HG02970 (cell line): ENCODE data around the gene KLHL5.
"Not testable (repeated sequence)": the region's sequence is repeated elsewhere in the genome, so short reads cannot be mapped to it uniquely, and the experiment has no call there.

Experiments used
- ATAC-seq: cut with Tn5 transposase; IDR thresholded peaks from one replicate; pipeline ENCODE4 v1.9.1; 2021; ENCODE audit warnings: mild to moderate bottlenecking, moderate library complexity, moderate number of reproducible peaks; ENCODE audit not compliant: unreplicated experiment, low FRiP score

KLHL5 gene

DNA sequence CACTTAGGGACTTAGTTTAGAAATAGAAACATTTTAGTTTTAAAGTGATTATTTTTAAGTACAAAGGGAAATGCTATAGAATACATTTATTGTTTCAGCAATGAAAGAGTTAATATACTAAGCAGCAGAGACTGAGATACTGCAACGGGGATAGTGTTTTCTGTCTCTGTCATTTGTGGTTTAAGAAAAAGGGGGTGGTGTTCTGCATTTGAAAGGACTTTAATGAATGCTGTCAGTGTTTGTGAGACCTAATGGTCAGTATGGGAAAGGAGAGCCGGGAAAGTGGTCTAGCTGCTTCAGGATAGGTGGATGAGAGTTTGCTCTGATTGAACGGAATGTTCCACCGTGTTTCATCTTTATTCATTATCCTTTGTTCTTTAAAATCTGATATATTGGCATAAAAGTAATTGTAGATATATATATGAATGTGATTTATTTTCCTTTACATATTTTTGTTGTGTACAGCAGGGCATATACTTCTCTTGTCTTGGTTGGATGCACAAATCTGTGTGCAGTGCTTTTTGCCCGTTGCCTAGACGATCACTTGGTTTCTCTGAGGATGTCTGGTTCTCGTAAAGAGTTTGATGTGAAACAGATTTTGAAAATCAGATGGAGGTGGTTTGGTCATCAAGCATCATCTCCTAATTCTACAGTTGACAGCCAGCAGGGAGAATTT, at the start of gene KLHL5:
KLHL5 (plus strand) TSS at position 139 of the 676 bp plus-strand sequence; CDS start at position 560, 421 bp downstream.
- ATAC-seq = no peak

GRCh38 chr4:39014028-39014427, 48.0 kb upstream of the KLHL5 start:
- no peak for ATAC-seq

GRCh38 chr4:39020130-39020529, 41.9 kb upstream of the KLHL5 start:
- no peak for ATAC-seq

DNA sequence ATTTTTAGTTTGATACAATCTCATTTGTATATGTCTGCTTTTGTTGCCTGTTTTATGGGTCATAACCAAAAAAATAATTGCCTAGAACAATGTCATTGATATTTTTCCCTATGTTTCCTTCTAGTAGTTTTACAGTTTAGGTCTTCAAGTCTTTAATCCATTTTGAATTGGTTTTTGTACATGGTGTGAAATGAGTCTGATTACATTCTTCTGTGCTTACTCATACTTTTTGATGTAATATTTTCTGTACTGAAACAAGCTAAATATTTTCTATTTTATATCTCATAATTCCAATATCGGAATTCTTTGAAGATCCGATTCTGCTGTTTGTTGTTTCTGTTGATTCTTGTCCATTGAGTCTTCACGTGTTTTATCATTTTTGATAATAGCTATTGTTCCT, 40.4 kb upstream of the KLHL5 start:
- ATAC-seq = no peak

DNA sequence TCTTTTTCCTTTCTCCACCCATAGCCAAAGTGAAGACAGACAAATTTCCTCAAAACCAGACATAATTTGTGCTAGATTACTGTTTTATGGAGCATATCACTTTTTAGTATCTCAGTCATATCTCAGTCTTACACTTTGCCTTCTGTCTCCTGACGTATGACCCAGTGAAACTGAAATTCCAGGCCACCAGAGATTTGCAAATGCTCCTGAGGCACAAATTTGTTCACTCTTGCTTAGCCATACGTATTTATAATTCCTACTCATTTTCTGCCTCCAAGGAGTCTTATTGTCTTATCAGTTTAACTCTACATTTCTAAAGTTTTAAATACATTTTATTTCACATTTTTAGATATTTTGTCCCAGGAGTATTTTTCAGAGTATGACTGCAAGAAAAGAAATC, 39.8 kb upstream of the KLHL5 start:
- no peak for ATAC-seq

GRCh38 chr4:39023059-39023458, 39.0 kb upstream of the KLHL5 start:
- no peak for ATAC-seq

DNA sequence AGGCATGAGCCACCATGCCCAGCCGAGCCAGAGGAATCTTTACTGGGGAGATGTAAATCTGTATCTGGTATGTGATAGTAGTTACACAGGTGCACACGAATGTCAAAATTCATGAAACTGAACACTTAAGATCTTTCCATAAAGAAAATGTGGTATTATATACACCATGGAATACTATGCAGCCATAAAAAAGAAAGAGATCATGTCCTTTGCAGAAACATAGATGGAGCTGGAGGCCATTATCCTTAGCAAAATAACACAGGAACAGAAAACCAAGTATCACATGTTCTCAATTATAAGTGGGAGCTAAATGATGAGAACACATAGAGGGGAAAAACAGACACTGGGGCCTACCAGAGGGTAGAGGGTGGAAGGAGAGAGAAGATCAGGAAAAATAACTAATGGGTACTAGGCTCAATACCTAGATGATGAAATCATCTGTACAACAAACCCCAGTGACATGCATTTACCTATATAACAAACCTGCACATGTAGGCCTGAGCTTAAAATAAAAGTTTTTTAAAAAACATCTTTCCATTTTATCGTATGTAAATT, 37.6 kb upstream of the KLHL5 start:
- no peak for ATAC-seq

DNA sequence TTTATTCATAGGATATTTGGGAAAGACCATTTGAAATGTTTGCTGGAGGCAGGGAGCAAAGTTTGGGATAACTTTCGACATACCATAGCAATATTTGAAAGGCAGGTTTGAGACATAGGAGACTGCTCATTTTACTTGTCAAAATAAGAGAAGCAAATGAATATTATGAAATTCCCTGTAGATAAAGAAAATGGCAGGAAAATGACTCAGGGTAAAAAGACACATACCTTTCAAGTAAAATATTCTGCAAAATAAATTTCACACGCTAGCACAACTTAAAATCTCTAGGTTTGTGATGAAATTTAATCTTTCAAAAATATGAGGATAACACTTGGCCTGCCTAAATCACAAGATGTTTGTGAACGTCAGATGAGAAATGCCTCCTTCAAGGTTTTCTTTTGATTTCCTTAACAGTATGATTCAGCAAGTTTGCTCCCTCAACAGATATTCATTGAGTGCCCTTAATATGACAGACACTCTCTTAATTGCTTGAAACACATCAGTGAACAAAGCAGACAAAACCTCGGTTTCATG, 36.4 kb upstream of the KLHL5 start:
- ATAC-seq = no peak

DNA sequence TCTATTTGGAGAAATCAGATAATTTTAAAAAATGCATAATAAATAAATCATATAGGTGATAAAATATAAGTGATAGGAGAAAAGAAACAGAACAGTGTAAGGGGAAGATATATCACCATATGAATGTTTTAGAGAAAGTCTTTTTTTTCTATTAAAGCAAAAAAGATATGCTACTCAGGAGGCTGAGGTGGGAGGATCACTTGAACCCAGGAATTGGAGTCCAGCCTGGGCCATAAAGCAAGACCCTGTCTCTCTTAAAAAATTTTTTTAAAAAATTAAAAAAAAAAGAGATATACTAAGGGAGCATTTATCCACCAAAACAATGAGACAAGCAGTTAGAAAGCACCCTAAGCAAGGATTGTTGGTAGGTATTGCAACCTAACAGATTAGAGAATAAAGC, 35.9 kb upstream of the KLHL5 start:
- no peak for ATAC-seq

DNA sequence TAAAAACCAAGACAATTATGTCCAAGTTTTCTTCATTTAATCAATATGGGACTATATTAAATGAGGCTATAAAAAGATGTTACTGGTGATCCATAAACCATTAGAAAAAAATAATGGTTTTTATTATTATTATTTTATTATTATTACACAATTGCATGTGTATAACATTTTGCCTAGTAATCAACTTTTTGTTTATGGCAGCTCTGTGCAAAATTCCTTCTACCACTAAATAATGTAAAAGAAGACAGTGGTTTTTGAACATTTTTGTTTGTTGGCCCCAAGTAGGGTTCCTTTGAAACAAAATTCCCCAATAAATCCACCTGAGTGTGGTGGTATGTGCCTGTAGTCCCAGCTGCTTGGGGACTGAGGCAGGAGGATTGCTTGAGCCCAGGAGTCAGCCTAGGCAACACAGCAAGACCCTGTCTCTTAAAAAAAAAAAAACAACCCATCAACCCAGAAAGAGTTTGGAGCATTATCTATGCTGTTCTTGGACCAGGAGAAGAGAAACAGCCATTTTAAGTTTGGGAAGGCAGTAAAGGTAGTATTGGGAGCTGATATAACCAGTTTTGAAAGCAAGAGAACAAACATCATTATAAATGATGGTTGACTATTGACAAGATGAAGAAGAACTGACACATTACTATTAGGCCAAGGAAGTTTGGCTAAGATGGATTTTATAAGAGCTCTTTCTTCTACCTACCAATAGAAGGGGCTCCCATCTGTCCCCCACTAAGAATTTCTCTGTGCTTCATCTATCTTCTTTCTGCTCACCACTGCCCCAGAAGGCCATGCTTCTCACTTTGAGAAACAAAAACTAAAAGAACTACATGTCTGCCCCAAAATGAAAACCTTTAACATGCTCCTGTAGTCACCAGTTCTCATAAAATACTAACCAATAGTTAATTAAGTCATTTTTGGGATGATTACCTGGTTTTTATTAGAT, 32.0 kb upstream of the KLHL5 start:
- ATAC-seq = no peak

DNA sequence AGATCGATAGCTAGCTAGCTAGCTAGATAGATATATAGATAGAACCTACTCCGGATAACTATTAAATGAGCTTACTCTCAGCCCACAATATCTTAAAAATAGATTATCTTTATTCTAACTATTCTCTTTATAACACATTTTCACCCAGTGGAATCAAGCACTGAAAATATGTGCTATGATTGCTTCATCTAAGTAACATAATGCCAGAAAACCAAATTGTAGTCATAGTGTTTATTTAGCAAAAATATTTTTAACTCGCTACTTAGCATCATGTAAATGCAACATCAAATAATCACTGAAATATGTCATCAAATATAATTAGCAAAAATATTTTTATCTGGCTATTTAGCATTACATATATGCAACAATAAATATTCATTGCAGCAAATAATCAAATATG, 31.3 kb upstream of the KLHL5 start:
- no peak for ATAC-seq

- ATAC-seq = not testable (repeated sequence)
Observed at GRCh38 chr4:39031590-39032020, 30.4 kb upstream of the KLHL5 start.

GRCh38 chr4:39032218-39033085, 29.6 kb upstream of the KLHL5 start, which contains the start of gene TMEM156:
TSS of gene TMEM156 (minus strand) at chr4:39032409. CDS start at chr4:39032313, 96 bp downstream.
- ATAC-seq = peak; percentile 50

GRCh38 chr4:39036172-39036571, 25.9 kb upstream of the KLHL5 start:
- no peak for ATAC-seq

- ATAC-seq = no peak
Observed at GRCh38 chr4:39037491-39037825, 24.6 kb upstream of the KLHL5 start.

GRCh38 chr4:39037941-39038340, 24.1 kb upstream of the KLHL5 start:
- ATAC-seq = no peak

GRCh38 chr4:39039108-39039507, 22.9 kb upstream of the KLHL5 start:
- ATAC-seq = no peak

DNA sequence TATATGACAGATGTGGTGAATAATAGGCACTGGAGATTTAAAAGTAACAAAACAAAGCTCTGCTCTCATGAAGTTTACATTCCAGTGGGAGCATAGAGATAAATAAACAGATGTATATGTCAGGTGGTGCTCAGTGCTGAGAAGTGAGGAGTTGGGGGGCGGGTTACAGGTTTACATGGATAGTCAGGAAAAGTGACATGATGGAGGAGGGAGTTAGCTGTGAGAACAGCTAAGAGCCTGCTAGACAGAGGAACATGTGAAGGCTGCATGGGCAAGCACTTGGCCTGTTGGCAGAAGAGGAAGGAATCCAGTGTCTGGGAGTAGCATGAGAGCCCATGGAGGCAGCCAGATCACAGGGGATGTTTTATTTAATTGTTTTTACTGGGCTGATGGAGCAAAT, 19.7 kb upstream of the KLHL5 start:
- ATAC-seq = no peak

DNA sequence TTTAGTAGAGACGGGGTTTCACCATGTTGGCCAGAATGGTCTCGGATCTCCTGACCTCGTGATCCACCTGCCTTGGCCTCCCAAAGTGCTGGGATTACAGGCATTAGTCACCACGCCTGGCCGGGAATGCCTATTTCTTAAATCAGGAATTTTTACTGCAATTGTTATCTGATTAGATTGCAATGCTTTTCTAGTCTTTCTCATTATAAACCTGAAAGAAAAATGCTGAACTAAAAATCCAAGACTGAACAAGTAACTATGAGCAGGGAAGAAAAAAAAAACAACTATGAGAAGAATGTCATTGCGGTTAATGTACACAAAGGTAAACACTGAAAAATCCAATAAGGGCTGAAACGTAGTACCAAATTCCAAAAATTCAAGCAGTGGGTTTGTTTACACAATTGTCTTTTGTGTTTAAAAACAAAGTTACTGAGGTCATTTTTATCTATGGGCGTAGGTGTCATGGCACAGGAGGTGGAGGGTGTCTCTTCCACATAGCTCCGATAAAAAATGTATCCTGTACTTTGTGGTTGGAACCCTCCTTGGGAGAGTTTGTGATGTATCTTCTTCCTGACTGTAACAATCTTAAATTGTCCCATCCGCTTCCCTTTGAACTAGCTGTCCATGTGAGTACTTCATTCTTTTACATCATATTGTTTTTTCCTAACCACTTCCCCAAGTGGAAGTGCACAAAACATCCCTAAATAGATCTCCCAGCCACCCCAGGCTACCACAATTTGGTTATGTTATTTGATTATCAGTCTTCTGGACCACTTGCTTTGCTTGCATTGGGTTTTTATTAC, 18.8 kb upstream of the KLHL5 start:
- no peak for ATAC-seq
